Loucy (cell line): ENCODE data around the gene IL1RAPL2.

Experiments used
- H2AFZ ChIP-seq: fragments of 200-600 bp; sonication (generic); 2 replicates; pipeline ENCODE4 v1.6.0; 2016; ENCODE audit warnings: antibody characterized with exemption, mild to moderate bottlenecking, low read length, moderate library complexity
- H3F3A ChIP-seq: fragments of 200-600 bp; 2 replicates; pipeline ENCODE4 v1.6.0; 2016; ENCODE audit warnings: antibody characterized with exemption, low read depth, mild to moderate bottlenecking
- H3K27me3 ChIP-seq: fragments of 200-600 bp; sonication (generic); 2 replicates; pipeline ENCODE4 v1.6.1; 2014; ENCODE audit warnings: low read length, mild to moderate bottlenecking; ENCODE audit not compliant: insufficient read depth, poor library complexity, severe bottlenecking
- H3K36me3 ChIP-seq: fragments of 200-600 bp; sonication (generic); 2 replicates; pipeline ENCODE4 v1.6.1; 2016; ENCODE audit warnings: low read length; ENCODE audit not compliant: insufficient read depth
- H3K4me1 ChIP-seq: fragments of 200-600 bp; sonication (generic); 2 replicates; pipeline ENCODE4 v1.5.1; 2014; ENCODE audit warnings: low read length, mild to moderate bottlenecking; ENCODE audit not compliant: insufficient read depth, poor library complexity, severe bottlenecking
- H3K4me2 ChIP-seq: fragments of 200-600 bp; sonication (generic); 2 replicates; pipeline ENCODE4 v1.6.0; 2014; ENCODE audit warnings: antibody characterized with exemption, low read length, low read depth, mild to moderate bottlenecking; ENCODE audit not compliant: poor library complexity, severe bottlenecking
- H3K4me3 ChIP-seq: fragments of 200-600 bp; sonication (generic); 2 replicates; pipeline ENCODE4 v1.5.1; 2014; ENCODE audit warnings: low read length, mild to moderate bottlenecking, mixed read lengths; ENCODE audit not compliant: poor library complexity, severe bottlenecking
- H3K79me2 ChIP-seq: fragments of 200-600 bp; sonication (generic); 2 replicates; pipeline ENCODE4 v1.6.1; 2014; ENCODE audit warnings: low read length; ENCODE audit not compliant: insufficient read depth
- H3K9ac ChIP-seq: fragments of 200-600 bp; sonication (generic); 2 replicates; pipeline ENCODE4 v1.6.0; 2014; ENCODE audit warnings: mild to moderate bottlenecking, low read depth, low read length, moderate library complexity; ENCODE audit not compliant: poor library complexity, severe bottlenecking
- H3K9me2 ChIP-seq: fragments of 200-600 bp; sonication (generic); replicated peaks from 2 replicates; pipeline ENCODE4 v1.6.1; 2016; ENCODE audit warnings: low read depth, low read length, mixed read lengths
- H3K9me3 ChIP-seq: fragments of 200-600 bp; sonication (generic); 2 replicates; pipeline ENCODE4 v1.6.1; 2014; ENCODE audit warnings: mild to moderate bottlenecking, antibody characterized with exemption, low read length, low read depth; ENCODE audit not compliant: insufficient read depth
- H4K20me1 ChIP-seq: fragments of 200-600 bp; sonication (generic); 2 replicates; pipeline ENCODE4 v1.6.0; 2014; ENCODE audit warnings: antibody characterized with exemption, low read length, mild to moderate bottlenecking; ENCODE audit not compliant: insufficient read depth, poor library complexity, severe bottlenecking
- CTCF ChIP-seq: fragments of 200-600 bp; sonication (generic); conservative IDR thresholded peaks from 2 replicates; pipeline ENCODE4 v1.5.1; 2014; ENCODE audit warnings: mild to moderate bottlenecking, antibody characterized with exemption, low read length
- EZH2phosphoT487 ChIP-seq: fragments of 200-600 bp; IDR thresholded peaks from 2 replicates; pipeline ENCODE4 v1.6.1; 2018; ENCODE audit warnings: antibody characterized with exemption, mild to moderate bottlenecking, moderate library complexity, borderline replicate concordance

The IL1RAPL2 gene

GRCh38 chrX:105052926-105053325 is 486.9 kb downstream of the IL1RAPL2 start:
- Histone ChIP-seq H3K4me2 (no peak overlapping the region), H2AFZ (no peak overlapping the region), H3K4me1 (no peaks in the 10 kb centered on the region), H3K9me3 (no peaks in the 10 kb centered on the region), H3K79me2 (no peaks in the 10 kb centered on the region), H3K9ac (no peak overlapping the region), H4K20me1 (no peaks in the 10 kb centered on the region), H3K9me2 (no peaks in the 10 kb centered on the region), H3F3A (no peaks in the 10 kb centered on the region), H3K27me3 (no peaks in the 10 kb centered on the region), H3K4me3 (no peak overlapping the region), H3K36me3 (no peaks in the 10 kb centered on the region)
- TF ChIP-seq EZH2phosphoT487, result no peak
- no peak for TF ChIP-seq CTCF

GRCh38 chrX:105063743-105064142 is 497.7 kb downstream of the IL1RAPL2 start:
- H3K9me2 ChIP-seq, result no peaks in the 10 kb centered on the region
- no peaks in the 10 kb centered on the region for H3K27me3 ChIP-seq
- no peaks in the 10 kb centered on the region for H4K20me1 ChIP-seq
- no peak overlapping the region for H3K4me3 ChIP-seq
- H3K4me2 ChIP-seq, result no peak overlapping the region
- no peaks in the 10 kb centered on the region for H3K36me3 ChIP-seq
- no peaks in the 10 kb centered on the region for H3K4me1 ChIP-seq
- H3K9me3 ChIP-seq, result no peaks in the 10 kb centered on the region
- no peaks in the 10 kb centered on the region for H3F3A ChIP-seq
- no peaks in the 10 kb centered on the region for H3K79me2 ChIP-seq
- H3K9ac ChIP-seq, result no peak overlapping the region
- TF ChIP-seq EZH2phosphoT487 (no peak), CTCF (no peak)
- no peak overlapping the region for H2AFZ ChIP-seq

GRCh38 chrX:105098201-105098600 is 532.2 kb downstream of the IL1RAPL2 start:
- no peaks in the 10 kb centered on the region for H3K27me3 ChIP-seq
- no peaks in the 10 kb centered on the region for H3K9me2 ChIP-seq
- no peaks in the 10 kb centered on the region for H4K20me1 ChIP-seq
- no peaks in the 10 kb centered on the region for H3K79me2 ChIP-seq
- no peaks in the 10 kb centered on the region for H3K4me1 ChIP-seq
- no peak overlapping the region for H3K4me2 ChIP-seq
- H3K4me3 ChIP-seq, result no peak overlapping the region
- no peak overlapping the region for H2AFZ ChIP-seq
- no peaks in the 10 kb centered on the region for H3K9me3 ChIP-seq
- H3F3A ChIP-seq, result no peaks in the 10 kb centered on the region
- no peak overlapping the region for H3K9ac ChIP-seq
- TF ChIP-seq EZH2phosphoT487 (no peak), CTCF (no peak)
- H3K36me3 ChIP-seq, result no peaks in the 10 kb centered on the region
